Parathyroid adenoma (tissue), 2 donors: ENCODE data around the gene NIN.
"Not testable (repeated sequence)": the region's sequence is repeated elsewhere in the genome, so short reads cannot be mapped to it uniquely, and the experiment has no call there.

ENCODE experiments used
- H2AFZ ChIP-seq: fragments of 300-600 bp; sonication (generic); one replicate; pipeline ENCODE4 v1.7.0; 2017; ENCODE audit warnings: antibody characterized with exemption, mild to moderate bottlenecking
- H3K27ac ChIP-seq: fragments of 300-600 bp; sonication (generic); one replicate; pipeline ENCODE4 v1.7.0; 2017
- H3K27me3 ChIP-seq: fragments of 300-600 bp; sonication (generic); one replicate; pipeline ENCODE4 v1.7.0; 2017; ENCODE audit warnings: low read length; ENCODE audit not compliant: control insufficient read depth, insufficient read depth
- H3K36me3 ChIP-seq: fragments of 300-600 bp; sonication (generic); one replicate; pipeline ENCODE4 v1.7.0; 2017; ENCODE audit warnings: low read length; ENCODE audit not compliant: control insufficient read depth, insufficient read depth
- H3K4me1 ChIP-seq: fragments of 300-600 bp; sonication (generic); one replicate; pipeline ENCODE4 v1.7.0; 2017; ENCODE audit warnings: control low read depth
- H3K4me2 ChIP-seq: fragments of 300-600 bp; sonication (generic); one replicate; pipeline ENCODE4 v1.7.0; 2017; ENCODE audit warnings: low read length
- H3K4me3 ChIP-seq: fragments of 300-600 bp; sonication (generic); one replicate; pipeline ENCODE4 v1.7.0; 2017; ENCODE audit warnings: low read depth, low read length
- H3K79me2 ChIP-seq: fragments of 300-600 bp; sonication (generic); one replicate; pipeline ENCODE4 v1.7.0; 2017; ENCODE audit warnings: control low read depth
- H3K9ac ChIP-seq: fragments of 300-600 bp; sonication (generic); one replicate; pipeline ENCODE4 v1.7.0; 2017; ENCODE audit warnings: mild to moderate bottlenecking
- H3K9me3 ChIP-seq: fragments of 300-600 bp; sonication (generic); one replicate; pipeline ENCODE4 v1.7.0; 2017; ENCODE audit warnings: low read length; ENCODE audit not compliant: control insufficient read depth
- TF ChIP-seq, protein P1 (sequence below): fragments of 300-600 bp; sonication (generic); IDR thresholded peaks from one replicate; pipeline ENCODE4 v1.7.0; 2017; ENCODE audit warnings: antibody characterized with exemption, mild to moderate bottlenecking
- donor health status: primary hyperparathyroidism.

NIN gene

DNA sequence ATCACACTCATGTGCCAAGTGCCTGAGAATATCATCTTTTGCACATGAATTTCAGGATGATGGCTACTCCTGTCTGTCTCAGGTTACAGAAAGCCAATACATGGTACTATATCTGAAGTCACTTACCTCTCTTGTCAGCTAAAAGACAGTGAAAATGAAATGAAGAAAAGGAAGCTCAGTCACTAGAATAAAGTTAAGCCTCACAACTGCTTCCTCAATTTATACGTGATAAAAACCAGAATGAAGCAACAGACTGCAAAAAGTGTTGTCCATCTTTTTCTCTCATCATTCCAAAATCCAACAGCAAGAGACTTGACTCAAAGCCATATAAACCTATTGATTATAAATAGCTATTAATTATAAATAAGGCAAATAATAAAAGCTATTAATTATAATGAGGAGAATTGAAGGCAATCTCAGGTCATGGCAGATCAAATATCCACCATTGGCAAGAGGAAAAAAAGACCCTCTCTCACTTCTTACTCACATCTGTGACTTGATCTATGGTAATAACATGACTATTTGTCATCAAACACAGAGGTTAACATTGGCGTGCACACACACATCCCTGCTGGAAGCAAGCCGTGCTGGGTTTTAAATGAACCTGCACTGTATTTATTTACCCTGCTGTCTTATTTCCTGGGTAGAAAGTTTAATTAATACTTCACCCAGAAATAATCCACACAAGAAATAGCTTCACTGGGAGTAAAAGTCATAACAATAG lies 10.0 kb downstream of the NIN start:
- H3K9ac ChIP-seq = no peak overlapping the region
- no peaks in the 10 kb centered on the region for H3K27me3 ChIP-seq
- TF ChIP-seq, protein P1, sequence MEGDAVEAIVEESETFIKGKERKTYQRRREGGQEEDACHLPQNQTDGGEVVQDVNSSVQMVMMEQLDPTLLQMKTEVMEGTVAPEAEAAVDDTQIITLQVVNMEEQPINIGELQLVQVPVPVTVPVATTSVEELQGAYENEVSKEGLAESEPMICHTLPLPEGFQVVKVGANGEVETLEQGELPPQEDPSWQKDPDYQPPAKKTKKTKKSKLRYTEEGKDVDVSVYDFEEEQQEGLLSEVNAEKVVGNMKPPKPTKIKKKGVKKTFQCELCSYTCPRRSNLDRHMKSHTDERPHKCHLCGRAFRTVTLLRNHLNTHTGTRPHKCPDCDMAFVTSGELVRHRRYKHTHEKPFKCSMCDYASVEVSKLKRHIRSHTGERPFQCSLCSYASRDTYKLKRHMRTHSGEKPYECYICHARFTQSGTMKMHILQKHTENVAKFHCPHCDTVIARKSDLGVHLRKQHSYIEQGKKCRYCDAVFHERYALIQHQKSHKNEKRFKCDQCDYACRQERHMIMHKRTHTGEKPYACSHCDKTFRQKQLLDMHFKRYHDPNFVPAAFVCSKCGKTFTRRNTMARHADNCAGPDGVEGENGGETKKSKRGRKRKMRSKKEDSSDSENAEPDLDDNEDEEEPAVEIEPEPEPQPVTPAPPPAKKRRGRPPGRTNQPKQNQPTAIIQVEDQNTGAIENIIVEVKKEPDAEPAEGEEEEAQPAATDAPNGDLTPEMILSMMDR = no peak
- H3K79me2 ChIP-seq = peaks cover 32% of the 10 kb centered on the region
- no peak overlapping the region for H3K27ac ChIP-seq
- no peaks in the 10 kb centered on the region for H3K4me1 ChIP-seq
- no peak overlapping the region for H3K4me3 ChIP-seq
- no peak overlapping the region for H3K4me2 ChIP-seq
- no peaks in the 10 kb centered on the region for H3K36me3 ChIP-seq
- no peak overlapping the region for H2AFZ ChIP-seq
- H3K9me3 ChIP-seq = no peaks in the 10 kb centered on the region

DNA sequence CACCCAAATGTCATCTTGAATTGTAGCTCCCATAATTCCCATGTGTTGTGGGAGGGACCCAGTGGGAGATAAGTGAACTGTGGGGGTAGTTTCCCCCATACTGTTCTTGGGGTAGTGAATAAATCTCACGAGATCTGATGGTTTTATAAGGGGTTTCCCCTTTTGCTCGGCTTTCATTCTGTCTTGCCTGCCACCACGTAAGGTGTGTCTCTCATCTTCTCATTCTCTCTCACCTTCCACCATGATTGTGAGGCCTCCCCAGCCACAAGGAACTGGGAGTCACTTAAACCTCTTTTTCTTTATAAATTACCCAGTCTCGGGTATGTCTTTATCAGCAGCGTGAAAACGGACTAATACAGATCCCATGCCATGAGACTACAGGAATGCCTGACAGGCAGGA lies 11.7 kb downstream of the NIN start:
- H3K9me3 ChIP-seq, H3K4me1 ChIP-seq, H3K27ac ChIP-seq, H3K4me3 ChIP-seq, H2AFZ ChIP-seq, H3K36me3 ChIP-seq, H3K27me3 ChIP-seq, H3K4me2 ChIP-seq, H3K9ac ChIP-seq: not testable (repeated sequence)
- peaks cover 30% of the 10 kb centered on the region for H3K79me2 ChIP-seq

DNA sequence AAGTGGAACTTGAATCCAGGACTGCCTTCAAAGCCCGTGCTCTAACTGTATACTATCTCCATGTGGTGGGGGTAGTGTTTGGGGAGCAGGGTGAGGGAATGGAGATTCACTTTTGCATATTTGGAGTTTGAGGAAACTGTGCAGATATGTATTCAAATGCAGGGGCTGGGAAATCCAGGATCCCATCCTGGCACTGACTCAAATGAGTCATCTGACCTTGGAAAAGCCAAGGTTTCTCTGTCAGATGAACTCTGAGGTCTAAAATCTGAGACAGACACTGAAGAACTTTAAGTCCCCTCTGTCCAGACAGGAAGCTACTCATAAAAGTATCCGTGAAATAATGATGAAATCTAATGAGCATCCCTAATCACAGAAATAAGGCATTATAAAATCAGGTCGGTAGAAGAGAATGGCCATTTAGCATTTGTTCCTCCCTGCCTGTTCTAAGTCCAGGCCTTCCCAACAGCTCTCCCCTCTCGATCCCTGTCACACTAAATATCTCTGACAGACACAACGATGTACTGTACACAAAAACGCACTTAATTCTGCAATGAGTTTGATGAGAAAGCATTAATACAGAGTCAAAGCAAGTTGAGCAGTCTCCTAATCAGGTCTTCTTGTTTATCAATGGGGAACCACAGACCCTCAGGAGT lies 14.4 kb downstream of the NIN start:
- TF ChIP-seq, protein P1 = no peak
- no peaks in the 10 kb centered on the region for H3K36me3 ChIP-seq
- no peaks in the 10 kb centered on the region for H3K27me3 ChIP-seq
- no peak overlapping the region for H2AFZ ChIP-seq
- no peak overlapping the region for H3K9ac ChIP-seq
- H3K4me2 ChIP-seq = no peak overlapping the region
- H3K4me1 ChIP-seq = no peaks in the 10 kb centered on the region
- no peaks in the 10 kb centered on the region for H3K9me3 ChIP-seq
- H3K79me2 ChIP-seq = peaks cover 24% of the 10 kb centered on the region
- no peak overlapping the region for H3K27ac ChIP-seq
- no peak overlapping the region for H3K4me3 ChIP-seq

DNA sequence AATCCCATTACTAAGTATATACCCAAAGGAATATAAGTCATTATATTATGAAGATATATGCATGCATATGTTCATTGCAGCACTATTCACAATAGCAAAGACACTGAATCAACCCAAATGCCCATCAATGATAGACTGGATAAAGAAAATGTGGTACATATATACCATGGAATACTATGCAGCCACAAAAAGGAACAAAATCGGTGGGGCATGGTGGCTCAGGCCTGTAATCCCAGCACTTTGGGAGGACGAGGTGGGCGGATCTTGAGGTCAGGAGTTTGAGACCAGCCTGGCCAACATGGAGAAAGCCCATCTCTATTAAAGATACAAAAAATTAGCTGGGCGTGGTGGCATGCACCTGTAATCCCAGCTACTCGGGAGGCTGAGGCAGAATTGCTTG lies 15.4 kb downstream of the NIN start:
- H3K27me3 ChIP-seq, H3K36me3 ChIP-seq, H3K27ac ChIP-seq, H3K4me3 ChIP-seq, H3K4me2 ChIP-seq, H2AFZ ChIP-seq, H3K9ac ChIP-seq, H3K9me3 ChIP-seq, H3K4me1 ChIP-seq: not testable (repeated sequence)
- peaks cover 28% of the 10 kb centered on the region for H3K79me2 ChIP-seq

DNA sequence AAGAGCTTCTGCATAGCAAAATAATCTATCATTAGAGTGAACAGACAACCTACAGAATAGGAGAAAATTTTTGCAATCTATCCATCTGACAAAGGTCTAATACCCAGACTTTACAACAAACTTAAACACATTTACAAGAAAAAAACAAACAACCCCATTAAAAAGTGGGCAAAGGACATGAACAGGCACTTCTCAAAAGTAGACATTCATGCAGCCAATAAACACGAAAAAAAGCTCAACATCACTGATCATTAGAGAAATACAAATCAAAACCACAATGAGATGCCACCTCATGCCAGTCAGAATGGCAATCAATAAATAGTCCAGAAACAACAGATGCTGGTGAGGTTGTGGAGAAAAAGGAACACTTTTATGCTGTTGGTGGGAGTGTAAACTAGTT lies 15.9 kb downstream of the NIN start:
- H3K79me2 ChIP-seq = peaks cover 24% of the 10 kb centered on the region
- not testable (repeated sequence) for H2AFZ ChIP-seq, H3K9ac ChIP-seq, H3K4me3 ChIP-seq, H3K36me3 ChIP-seq, H3K4me1 ChIP-seq, H3K27ac ChIP-seq, H3K4me2 ChIP-seq, H3K27me3 ChIP-seq, H3K9me3 ChIP-seq

DNA sequence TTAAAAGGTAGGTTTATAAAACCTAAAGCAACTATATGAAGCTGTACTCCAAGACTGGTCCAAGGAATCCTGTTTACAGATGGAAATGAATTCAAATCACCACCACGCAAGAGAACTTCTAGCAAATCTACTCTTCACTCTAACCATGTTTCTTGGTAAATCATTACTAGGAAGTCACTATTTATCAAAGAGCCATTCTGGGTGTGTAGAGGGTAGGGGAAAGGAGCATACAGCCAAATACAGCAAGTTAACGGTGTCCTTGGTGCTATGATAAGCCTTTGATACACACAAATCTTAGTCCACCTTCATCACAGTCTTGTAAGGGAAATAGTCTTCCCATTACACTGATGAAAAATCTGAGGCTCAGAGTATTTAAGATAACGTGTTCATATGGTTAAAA lies 16.8 kb downstream of the NIN start:
- Histone ChIP-seq H3K36me3 (no peaks in the 10 kb centered on the region), H3K4me2 (no peak overlapping the region), H3K27me3 (no peaks in the 10 kb centered on the region), H3K4me1 (no peaks in the 10 kb centered on the region), H3K79me2 (peaks cover 23% of the 10 kb centered on the region), H3K9me3 (no peaks in the 10 kb centered on the region), H3K27ac (no peak overlapping the region), H3K4me3 (no peak overlapping the region), H3K9ac (no peak overlapping the region), H2AFZ (no peak overlapping the region)
- TF ChIP-seq, protein P1 = no peak
